SH-SY5Y (cell line): ENCODE results near the gene CDK5RAP1.

Experiments used
- GATA2 ChIP-seq: IDR thresholded peaks from 2 replicates; pipeline ENCODE4 v1.6.1; 2011; ENCODE audit warnings: mild to moderate bottlenecking, low read depth, low read length
- GATA3 ChIP-seq: IDR thresholded peaks from 2 replicates; pipeline ENCODE4 v1.6.1; 2011; ENCODE audit warnings: low read depth, mild to moderate bottlenecking, low read length, moderate library complexity

Gene CDK5RAP1

GRCh38 chr20:33433465-33434234 lies 32.3 kb upstream of the CDK5RAP1 start:
- TF ChIP-seq GATA3 (no peak), GATA2 (no peak)

GRCh38 chr20:33431797-33432381 lies 30.6 kb upstream of the CDK5RAP1 start:
- no peak for TF ChIP-seq GATA2
- no peak for TF ChIP-seq GATA3

- TF ChIP-seq GATA3, result no peak
- TF ChIP-seq GATA2, result no peak
These were observed 22.0 kb upstream of the CDK5RAP1 start for GRCh38 chr20:33423141-33423834.

GRCh38 chr20:33419140-33419974 lies 18.0 kb upstream of the CDK5RAP1 start:
- no peak for TF ChIP-seq GATA2
- TF ChIP-seq GATA3, result no peak

- TF ChIP-seq GATA3 (no peak), GATA2 (no peak)
These were observed 16.7 kb upstream of the CDK5RAP1 start for GRCh38 chr20:33418033-33418432.

GRCh38 chr20:33415948-33416347 lies 14.6 kb upstream of the CDK5RAP1 start:
- no peak for TF ChIP-seq GATA3
- TF ChIP-seq GATA2, result no peak

- no peak for TF ChIP-seq GATA3
- TF ChIP-seq GATA2, result no peak
These were observed 11.1 kb upstream of the CDK5RAP1 start for GRCh38 chr20:33412484-33412838.

- no peak for TF ChIP-seq GATA3
- no peak for TF ChIP-seq GATA2
These were observed 10.6 kb upstream of the CDK5RAP1 start for GRCh38 chr20:33411711-33412483.

- TF ChIP-seq GATA3, result no peak
- no peak for TF ChIP-seq GATA2
These were observed 9.9 kb upstream of the CDK5RAP1 start for GRCh38 chr20:33411242-33411641.

- TF ChIP-seq GATA3, result no peak
- TF ChIP-seq GATA2, result no peak
These were observed 8.9 kb upstream of the CDK5RAP1 start for GRCh38 chr20:33410081-33410742.

- TF ChIP-seq GATA3, result no peak
- no peak for TF ChIP-seq GATA2
These were observed 7.7 kb upstream of the CDK5RAP1 start for GRCh38 chr20:33408716-33409654.

GRCh38 chr20:33408313-33408712 lies 7.0 kb upstream of the CDK5RAP1 start:
- no peak for TF ChIP-seq GATA3
- TF ChIP-seq GATA2, result no peak

GRCh38 chr20:33407796-33408195 lies 6.5 kb upstream of the CDK5RAP1 start:
- TF ChIP-seq GATA3 (no peak), GATA2 (no peak)
